Loucy (cell line): ENCODE data around the gene BCAR3.

ENCODE experiments used
- EZH2phosphoT487 ChIP-seq: fragments of 200-600 bp; IDR thresholded peaks from 2 replicates; pipeline ENCODE4 v1.6.1; 2018; ENCODE audit warnings: antibody characterized with exemption, mild to moderate bottlenecking, moderate library complexity, borderline replicate concordance
- TF ChIP-seq, protein P1 (sequence below): fragments of 200-600 bp; sonication (generic); conservative IDR thresholded peaks from 2 replicates; pipeline ENCODE4 v1.5.1; 2014; ENCODE audit warnings: mild to moderate bottlenecking, antibody characterized with exemption, low read length

DNA sequence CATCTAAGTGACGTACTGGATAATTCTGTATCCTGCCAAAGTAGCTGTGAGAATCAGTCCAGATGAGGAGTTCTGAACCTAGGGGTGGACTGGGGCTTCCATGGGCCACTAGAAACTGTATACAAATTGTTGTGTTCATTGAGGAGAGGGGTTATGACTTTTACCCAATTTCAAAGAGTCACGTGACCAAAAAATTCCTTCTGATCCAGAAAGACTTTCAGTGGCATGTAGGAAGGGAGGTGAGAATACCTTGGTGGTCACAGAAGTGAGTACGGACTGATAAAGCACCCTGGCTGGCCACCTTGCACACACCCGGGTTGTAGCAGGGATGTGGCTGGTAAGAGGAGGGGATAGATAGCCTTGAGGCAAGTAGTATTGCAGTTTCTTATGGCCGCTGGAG, 60.4 kb downstream of the BCAR3 start:
- TF ChIP-seq, protein P1, sequence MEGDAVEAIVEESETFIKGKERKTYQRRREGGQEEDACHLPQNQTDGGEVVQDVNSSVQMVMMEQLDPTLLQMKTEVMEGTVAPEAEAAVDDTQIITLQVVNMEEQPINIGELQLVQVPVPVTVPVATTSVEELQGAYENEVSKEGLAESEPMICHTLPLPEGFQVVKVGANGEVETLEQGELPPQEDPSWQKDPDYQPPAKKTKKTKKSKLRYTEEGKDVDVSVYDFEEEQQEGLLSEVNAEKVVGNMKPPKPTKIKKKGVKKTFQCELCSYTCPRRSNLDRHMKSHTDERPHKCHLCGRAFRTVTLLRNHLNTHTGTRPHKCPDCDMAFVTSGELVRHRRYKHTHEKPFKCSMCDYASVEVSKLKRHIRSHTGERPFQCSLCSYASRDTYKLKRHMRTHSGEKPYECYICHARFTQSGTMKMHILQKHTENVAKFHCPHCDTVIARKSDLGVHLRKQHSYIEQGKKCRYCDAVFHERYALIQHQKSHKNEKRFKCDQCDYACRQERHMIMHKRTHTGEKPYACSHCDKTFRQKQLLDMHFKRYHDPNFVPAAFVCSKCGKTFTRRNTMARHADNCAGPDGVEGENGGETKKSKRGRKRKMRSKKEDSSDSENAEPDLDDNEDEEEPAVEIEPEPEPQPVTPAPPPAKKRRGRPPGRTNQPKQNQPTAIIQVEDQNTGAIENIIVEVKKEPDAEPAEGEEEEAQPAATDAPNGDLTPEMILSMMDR = no peak
- no peak for TF ChIP-seq EZH2phosphoT487
